ENCODE data around the gene RAX2. TPM values are rescaled to one million over a fixed set of nuclear protein-coding genes. Genes with fewer than 3 reads are reported as not detected.

The RAX2 gene
- total RNA-seq, 1 donor from 2014 or later: not detected

DNA sequence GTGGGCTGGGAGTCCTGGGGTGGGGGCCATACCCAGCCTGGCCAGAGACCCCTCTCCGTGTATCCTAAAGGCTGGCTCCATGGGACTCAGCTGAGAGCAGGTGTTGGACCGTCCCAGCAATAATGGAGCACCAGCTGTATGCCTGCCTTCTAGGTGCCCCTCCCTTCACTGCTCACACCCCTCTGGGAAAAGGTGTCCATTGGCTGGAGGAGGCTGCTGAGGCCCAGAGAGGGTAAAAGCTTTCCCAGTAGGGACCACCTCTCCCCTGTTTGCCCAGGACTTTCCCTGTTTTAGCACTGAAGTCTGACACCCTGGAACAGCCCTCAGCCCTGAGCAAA lies 3.3 kb upstream of the RAX2 start:
- ATAC-seq: no peak
- TF ChIP-seq, protein P1, sequence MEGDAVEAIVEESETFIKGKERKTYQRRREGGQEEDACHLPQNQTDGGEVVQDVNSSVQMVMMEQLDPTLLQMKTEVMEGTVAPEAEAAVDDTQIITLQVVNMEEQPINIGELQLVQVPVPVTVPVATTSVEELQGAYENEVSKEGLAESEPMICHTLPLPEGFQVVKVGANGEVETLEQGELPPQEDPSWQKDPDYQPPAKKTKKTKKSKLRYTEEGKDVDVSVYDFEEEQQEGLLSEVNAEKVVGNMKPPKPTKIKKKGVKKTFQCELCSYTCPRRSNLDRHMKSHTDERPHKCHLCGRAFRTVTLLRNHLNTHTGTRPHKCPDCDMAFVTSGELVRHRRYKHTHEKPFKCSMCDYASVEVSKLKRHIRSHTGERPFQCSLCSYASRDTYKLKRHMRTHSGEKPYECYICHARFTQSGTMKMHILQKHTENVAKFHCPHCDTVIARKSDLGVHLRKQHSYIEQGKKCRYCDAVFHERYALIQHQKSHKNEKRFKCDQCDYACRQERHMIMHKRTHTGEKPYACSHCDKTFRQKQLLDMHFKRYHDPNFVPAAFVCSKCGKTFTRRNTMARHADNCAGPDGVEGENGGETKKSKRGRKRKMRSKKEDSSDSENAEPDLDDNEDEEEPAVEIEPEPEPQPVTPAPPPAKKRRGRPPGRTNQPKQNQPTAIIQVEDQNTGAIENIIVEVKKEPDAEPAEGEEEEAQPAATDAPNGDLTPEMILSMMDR (IDR thresholded peaks at IDR 0.05): no peak
- no peak overlapping the region for H3K27ac ChIP-seq
- DNase-seq: no peak
- no peaks in the 10 kb centered on the region for H3K4me1 ChIP-seq
- H3K36me3 ChIP-seq: no peaks in the 10 kb centered on the region
- H3K27me3 ChIP-seq (ENCODE audit: low read depth): no peaks in the 10 kb centered on the region
- no peaks in the 10 kb centered on the region for H3K9me3 ChIP-seq
- intact Hi-C loops (cut with DNase I): no loop called here
- no peak overlapping the region for H3K4me3 ChIP-seq

DNA sequence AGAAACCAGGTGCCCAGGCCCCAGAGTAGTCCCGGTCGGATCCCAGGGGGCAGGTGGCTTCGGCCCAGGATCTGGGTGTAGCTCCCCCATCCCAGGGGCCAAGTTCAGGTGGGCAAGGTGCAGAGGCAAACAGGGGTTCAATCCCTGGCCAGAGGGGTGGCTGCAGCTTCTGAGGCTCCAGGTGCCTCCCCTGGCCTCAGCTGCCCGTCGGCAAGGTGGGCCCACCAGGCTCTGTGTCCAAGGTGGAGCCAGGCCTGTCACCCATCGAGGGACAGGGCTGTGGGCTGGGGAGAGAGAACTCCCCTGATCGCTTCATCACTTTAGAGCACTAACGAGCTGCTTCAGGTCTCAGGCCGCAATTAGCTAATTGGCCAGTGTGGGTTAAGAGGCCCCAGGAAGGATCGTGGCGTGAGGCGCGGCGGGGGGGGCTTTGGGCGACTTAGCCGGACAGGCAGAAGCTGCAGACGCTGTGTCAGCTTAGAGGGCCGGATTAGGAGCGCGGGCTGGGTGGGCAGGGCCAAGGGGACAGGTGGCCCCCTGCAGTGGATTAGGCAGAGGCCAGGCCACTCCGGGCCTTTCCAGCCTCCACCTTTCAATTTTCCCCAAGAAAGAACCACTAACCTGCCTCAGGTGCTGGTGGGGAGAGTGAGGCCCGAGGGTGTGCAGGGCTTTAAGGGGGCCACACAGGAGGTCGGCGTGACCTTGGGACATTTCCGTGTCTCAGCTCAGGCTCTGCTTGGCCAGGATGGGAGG lies 2.8 kb upstream of the RAX2 start:
- H3K27me3 ChIP-seq (ENCODE audit: low read depth): no peaks in the 10 kb centered on the region
- no peak for ATAC-seq
- no peaks in the 10 kb centered on the region for H3K36me3 ChIP-seq
- no peak for DNase-seq
- TF ChIP-seq, protein P1 (IDR thresholded peaks at IDR 0.05): no peak
- no peaks in the 10 kb centered on the region for H3K4me1 ChIP-seq
- no peak overlapping the region for H3K4me3 ChIP-seq
- H3K9me3 ChIP-seq: no peaks in the 10 kb centered on the region
- no peak overlapping the region for H3K27ac ChIP-seq
- intact Hi-C loops (cut with DNase I): no loop called here

DNA sequence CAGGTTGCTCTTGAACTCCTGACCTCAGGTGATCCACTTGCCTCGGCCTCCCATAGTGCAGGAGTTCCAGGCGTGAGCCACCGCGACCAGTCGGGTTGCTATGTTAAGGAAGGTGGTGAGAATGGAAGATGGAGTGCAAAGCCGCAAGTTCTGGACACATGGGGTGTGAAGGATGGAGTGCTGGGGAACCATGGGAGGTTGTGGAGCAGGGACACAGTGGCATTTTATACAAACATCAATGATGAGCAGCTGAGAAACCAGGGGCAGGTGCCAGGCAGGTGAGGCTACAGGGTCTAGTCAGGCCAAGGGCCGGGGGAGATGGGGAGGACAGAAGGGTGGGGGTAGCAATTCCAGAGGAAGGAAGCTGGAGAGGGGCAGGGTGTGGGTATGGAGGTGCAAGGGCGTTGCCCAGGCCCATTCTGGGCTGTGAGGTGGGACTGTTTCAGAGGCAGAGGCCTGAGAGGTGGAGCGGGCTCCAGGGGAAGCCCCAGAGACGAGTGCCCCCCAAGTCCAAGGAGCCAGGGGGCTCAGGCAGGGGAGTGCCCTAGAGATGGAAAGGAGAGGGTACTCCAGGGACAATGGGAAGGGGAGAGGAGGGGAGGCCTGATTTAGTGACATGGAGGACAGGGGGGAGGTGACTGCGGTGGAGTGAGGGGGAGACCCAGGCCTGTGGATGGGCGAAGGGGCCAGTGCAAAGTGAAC lies 1.9 kb upstream of the RAX2 start:
- DNase-seq: no peak
- Histone ChIP-seq H3K9me3 (no peaks in the 10 kb centered on the region), H3K4me3 (no peak overlapping the region), H3K27me3 (ENCODE audit: low read depth) (no peaks in the 10 kb centered on the region), H3K27ac (no peak overlapping the region), H3K36me3 (peaks cover 6% of the 10 kb centered on the region), H3K4me1 (no peaks in the 10 kb centered on the region)
- TF ChIP-seq, protein P1 (IDR thresholded peaks at IDR 0.05): no peak
- intact Hi-C loops (cut with DNase I): no loop called here
- ATAC-seq: no peak

DNA sequence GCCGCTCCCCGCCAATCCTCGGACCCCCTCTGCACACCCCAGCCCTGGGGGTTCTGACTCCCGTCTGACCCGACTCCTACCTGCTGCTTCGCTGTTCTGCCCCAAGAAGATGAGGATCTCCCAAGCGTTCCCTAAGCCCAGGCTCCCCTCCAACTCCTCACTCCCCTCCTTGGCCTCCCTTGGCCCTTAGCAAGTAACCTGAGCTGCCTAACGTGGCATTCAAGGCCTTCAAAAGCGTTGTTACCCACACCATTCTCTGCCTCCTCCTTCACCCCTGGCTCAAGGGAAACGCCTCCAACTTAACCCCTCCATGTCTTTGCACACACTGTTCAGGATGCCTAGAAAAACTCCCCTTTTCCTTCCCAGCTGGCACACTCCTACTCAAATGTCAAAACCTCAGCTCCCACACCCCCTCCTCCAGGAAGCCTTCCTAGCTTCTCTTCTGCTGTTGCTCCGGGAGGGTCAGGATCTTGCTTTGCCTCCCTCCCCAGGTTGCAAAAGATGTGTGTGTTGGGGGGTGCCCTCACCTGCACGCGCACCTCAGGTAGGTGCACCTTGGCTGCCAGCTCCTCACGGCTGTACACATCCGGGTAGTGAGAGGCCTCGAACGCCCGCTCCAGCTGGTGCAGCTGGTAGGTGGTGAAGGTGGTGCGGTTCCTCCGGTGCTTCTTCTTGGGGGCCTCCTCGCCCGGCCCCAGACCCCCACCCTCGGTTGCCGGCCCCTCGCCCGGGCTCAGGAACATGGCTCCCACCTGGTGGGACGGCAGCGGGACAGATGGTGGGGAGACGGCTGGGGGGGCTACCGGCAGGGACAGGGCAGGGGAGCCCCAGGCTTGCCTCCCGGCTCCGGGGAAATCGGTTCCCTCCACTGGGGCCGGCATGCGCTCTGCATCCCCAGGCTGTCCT lies 775 bp downstream of the RAX2 start:
- Histone ChIP-seq H3K27ac (no peak overlapping the region), H3K4me3 (no peak overlapping the region), H3K27me3 (ENCODE audit: low read depth) (no peaks in the 10 kb centered on the region), H3K36me3 (peaks cover 34% of the 10 kb centered on the region), H3K9me3 (no peaks in the 10 kb centered on the region), H3K4me1 (no peaks in the 10 kb centered on the region)
- DNase-seq (no peak), ATAC-seq (no peak)
- intact Hi-C loops (cut with DNase I): no loop called here
- TF ChIP-seq, protein P1 (IDR thresholded peaks at IDR 0.05): no peak

DNA sequence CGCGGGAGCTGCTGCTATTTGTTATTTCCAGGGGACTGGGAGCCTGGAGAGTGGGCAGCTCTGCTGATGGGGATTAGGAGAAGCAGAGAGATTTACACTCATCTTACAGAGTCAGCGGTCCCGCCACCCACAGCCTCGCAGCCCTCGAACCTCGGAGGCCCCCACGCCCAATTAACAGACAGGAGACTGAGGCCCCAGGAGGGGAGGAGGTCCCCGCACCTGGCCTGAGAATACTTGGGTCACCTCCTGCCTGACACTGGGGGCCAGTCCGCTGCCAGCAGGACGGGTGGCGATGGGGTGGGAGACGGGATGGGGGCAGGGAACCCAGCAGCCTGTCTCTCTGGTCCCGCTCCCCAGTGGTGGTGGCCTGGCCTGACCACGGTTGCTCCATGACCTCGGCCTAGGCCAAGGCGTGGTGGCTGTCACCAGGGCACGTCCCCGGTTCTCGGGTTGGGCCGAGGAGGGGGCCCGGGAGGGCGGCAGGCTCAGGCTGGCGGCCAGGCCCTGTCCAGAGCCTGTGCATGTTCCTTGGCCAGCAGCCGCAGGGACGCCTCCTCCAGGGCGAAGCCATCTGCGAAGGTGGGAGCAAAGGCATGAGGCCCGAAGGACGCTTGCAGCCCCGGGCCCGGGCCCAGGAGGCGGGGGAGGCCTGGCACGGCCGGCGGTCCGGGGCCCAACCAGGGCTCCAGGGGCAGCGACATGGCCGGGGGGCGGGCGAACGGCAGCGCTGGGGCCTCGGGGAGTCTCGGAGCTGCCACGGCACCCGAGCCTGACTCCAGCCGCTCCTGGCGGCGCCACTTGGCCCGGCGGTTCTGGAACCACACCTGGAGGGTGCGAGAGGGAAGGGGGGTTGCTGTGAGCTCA lies 1.7 kb downstream of the RAX2 start:
- Histone ChIP-seq H3K9me3 (no peaks in the 10 kb centered on the region), H3K4me1 (no peaks in the 10 kb centered on the region), H3K36me3 (peaks cover 42% of the 10 kb centered on the region), H3K27me3 (ENCODE audit: low read depth) (no peaks in the 10 kb centered on the region), H3K4me3 (no peak overlapping the region), H3K27ac (no peak overlapping the region)
- TF ChIP-seq, protein P1 (IDR thresholded peaks at IDR 0.05): no peak
- intact Hi-C loops (cut with DNase I): no loop called here
- DNase-seq (no peak), ATAC-seq (no peak)

All from lower lobe of right lung (tissue), 2 donors.